HG02970 (cell line): Measurements from ENCODE around the gene FRS3.
"Not testable (repeated sequence)": the region's sequence is repeated elsewhere in the genome, so short reads cannot be mapped to it uniquely, and the experiment has no call there.

ENCODE experiments used
- ATAC-seq: cut with Tn5 transposase; IDR thresholded peaks from one replicate; pipeline ENCODE4 v1.9.1; 2021; ENCODE audit warnings: mild to moderate bottlenecking, moderate library complexity, moderate number of reproducible peaks; ENCODE audit not compliant: unreplicated experiment, low FRiP score

Gene FRS3

GRCh38 chr6:41779788-41780550 is at the start of gene FRS3:
TSS of gene FRS3 (minus strand) at chr6:41779900. CDS start at chr6:41776987, 2,913 bp downstream.
- ATAC-seq, result peak; percentile 95

GRCh38 chr6:41826343-41827022 is 46.8 kb upstream of the FRS3 start:
- no peak for ATAC-seq

- ATAC-seq, result no peak
Measured at GRCh38 chr6:41824571-41825569, 45.2 kb upstream of the FRS3 start.

DNA sequence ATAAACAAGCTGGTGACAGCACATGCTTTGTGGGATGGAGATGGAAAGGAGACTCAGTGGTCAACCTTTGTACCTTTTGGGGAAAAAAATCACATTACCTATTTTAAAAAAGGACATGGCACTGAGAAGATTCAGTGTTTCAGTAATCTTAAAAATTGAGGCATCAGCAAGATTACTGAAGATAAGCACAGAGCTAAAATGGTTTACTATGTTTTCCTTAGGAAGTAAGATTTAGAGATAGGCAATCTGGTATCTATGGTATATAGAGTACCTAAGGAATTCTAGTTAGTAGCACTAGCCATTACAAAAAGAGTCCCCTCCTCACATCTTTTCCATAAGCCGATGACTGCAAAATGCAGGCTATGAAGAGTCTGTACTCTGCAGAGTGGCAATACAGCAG is 43.5 kb upstream of the FRS3 start:
- ATAC-seq, result no peak

- no peak for ATAC-seq
Measured at GRCh38 chr6:41822021-41822420, 42.3 kb upstream of the FRS3 start.

DNA sequence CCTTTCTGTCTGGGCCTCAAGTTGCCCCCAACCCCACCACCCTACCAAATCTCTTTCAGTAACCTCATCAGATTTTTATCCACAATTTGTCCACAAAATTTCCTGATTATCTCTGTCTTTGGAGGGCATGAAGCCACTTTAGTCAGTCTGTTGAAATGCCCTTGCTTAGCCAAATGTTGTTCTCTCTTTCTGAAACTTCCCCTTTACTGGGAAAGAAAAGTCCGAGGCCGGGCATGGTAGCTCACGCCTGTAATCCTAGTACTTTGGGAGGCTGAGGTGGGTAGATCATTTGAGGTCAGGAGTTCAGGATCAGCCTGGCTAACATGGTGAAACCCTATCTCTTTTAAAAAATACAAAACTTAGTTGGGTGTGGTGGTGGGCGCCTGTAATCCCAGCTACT is 41.6 kb upstream of the FRS3 start:
- no peak for ATAC-seq

- ATAC-seq, result no peak
Measured at GRCh38 chr6:41818271-41819054, 38.8 kb upstream of the FRS3 start.

DNA sequence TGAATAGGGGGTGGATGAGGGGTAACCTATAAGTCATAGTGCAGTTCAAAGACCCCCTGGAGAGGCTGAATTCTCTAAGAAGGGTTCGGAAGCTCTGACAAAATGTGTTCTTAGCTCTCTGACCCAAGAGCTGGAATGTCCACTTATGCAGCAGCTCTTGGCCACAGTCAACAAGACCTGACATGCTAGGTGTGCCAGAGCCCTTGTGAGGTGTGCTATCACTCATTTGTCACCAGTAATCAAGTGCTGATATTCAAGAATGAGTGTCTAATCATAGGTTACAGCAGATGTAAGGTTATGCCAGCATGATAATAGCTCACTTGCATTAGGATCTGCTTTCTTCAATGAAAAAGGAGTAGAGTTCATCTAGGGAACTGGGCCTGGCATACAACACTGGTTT is 35.9 kb upstream of the FRS3 start:
- ATAC-seq, result no peak

- ATAC-seq, result no peak
Measured at GRCh38 chr6:41814629-41815028, 34.9 kb upstream of the FRS3 start.

DNA sequence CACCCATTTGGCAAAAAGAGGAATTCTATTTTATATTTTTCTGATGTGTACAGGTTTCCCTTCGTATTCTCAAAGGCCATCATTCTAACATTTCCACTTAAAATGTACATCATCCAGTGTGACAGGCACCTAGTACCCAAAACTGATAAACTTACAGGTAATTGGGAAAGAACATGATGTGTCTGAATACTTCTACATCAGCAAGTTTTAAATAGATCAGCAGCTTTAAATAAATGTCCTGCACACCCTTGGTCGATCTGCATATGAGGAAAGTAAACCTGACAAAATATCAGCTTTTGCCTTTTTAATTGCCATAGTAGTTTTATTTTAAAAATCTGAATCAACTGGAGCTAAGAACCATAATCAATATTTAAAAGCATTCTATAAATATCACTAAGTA is 34.3 kb upstream of the FRS3 start:
- ATAC-seq, result no peak

DNA sequence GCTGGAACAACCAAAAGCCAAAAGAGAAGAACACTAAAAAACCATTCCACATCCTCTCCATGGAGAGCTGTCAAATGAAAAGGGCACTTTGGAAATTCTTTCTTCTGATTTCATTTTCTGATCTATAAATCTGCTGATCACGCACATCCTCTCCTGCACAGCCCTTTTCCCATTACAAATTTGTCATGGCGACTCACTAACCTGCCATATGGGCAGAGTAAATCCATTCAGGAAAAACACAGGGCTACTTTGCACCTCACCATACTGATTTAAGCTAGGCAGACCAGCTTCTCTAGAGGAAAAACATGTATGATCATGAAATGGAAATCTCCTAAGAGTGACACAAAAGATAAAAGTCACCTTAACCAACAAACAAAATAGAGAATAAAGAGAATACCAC is 33.8 kb upstream of the FRS3 start:
- no peak for ATAC-seq

DNA sequence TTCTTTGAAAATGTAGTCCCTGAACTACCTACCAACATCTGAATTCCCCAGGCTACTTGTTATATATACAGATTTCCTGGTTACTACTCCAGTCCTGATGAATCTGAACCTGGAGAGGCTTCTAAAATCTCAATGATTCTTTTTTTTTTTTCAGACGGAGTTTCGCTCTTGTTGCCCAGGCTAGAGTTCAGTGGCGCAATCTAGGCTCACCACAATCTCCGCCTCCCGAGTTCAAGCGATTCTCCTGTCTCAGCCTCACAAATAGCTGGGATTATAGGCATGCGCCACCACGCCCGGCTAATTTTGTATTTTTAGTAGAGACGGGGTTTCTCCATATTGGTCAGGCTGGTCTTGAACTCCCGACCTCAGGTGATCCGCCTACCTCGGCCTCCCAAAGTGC is 32.2 kb upstream of the FRS3 start:
- not testable (repeated sequence) for ATAC-seq

DNA sequence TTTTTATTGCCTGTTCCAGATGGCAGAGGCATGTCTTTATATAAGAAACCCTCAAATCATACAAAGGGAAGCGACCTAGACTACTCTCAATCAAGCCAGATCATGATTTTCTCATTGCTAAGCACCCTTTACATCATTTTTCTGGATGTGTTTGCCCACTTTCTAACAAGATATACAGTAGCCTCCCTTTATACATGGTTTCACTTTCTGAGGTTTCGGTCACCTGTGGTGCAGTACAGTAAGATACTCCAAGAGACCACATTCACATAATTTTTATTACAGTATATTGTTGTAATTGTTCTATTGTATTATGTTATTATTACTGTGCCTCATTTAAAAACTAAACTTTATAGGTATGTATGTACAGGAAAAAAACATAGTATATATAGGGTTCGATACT is 31.4 kb upstream of the FRS3 start:
- no peak for ATAC-seq

GRCh38 chr6:41805830-41806774 is 26.4 kb upstream of the FRS3 start:
- ATAC-seq, result no peak

GRCh38 chr6:41801380-41801779 is 21.7 kb upstream of the FRS3 start:
- no peak for ATAC-seq

GRCh38 chr6:41799559-41799911 is 19.8 kb upstream of the FRS3 start:
- no peak for ATAC-seq

DNA sequence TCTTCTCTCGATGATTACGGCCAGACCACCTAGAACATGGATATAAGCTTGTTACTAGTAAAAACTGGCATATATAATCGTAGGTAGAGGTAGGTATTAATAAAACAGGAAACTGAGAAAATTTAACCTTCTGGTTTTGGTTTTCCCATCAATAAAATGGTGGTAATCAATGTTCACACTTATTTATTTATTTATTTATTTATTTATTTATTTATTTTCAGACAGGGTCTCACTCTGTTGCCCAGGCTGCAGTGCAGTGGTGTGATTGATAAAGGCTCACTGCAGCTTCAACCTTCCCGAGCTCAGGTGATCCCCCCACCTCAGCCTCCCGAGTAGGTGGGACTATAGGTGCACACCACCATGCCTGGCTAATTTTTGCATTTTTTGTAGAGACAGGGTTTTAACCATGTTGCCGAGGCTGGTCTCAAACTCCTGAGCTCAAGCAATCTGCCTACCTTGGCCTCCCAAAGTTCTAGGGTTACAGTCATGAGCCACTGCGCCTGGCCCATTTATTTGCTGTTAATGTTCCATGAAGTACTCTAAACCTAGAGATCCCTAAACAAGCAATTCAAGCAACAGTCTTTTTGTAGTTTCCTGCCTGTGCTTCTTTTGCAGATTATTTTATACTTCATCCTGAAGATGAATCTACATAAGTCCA is 19.3 kb upstream of the FRS3 start:
- no peak for ATAC-seq

GRCh38 chr6:41796474-41796873 is 16.8 kb upstream of the FRS3 start:
- ATAC-seq, result no peak

GRCh38 chr6:41791984-41792383 is 12.3 kb upstream of the FRS3 start:
- ATAC-seq, result no peak
